H1 (cell line): ENCODE measurements around the gene LRRC27. TPM values are rescaled to one million over a fixed set of nuclear protein-coding genes. Genes with fewer than 3 reads are reported as not detected.

Experiments used
- CBX5 ChIP-seq: fragments of 300-800, 300-1000 bp; sonication (generic); IDR thresholded peaks from 2 replicates; pipeline ENCODE4 v1.7.1; 2016; ENCODE audit warnings: antibody characterized with exemption, low read length, low read depth
- CBX8 ChIP-seq: fragments of 300-800, 300-1000 bp; sonication (generic); IDR thresholded peaks from 2 replicates; pipeline ENCODE4 v1.7.1; 2016; ENCODE audit warnings: low read depth, low read length, borderline replicate concordance
- CHD2 ChIP-seq: IDR thresholded peaks from 2 replicates; pipeline ENCODE4 v1.6.1; 2012; ENCODE audit warnings: low read length, improper control_type of control experiment
- CHD7 ChIP-seq: fragments of 300-600 bp; sonication (generic); IDR thresholded peaks from 2 replicates; pipeline ENCODE4 v1.7.1; 2012; ENCODE audit warnings: low read length, moderate library complexity, mild to moderate bottlenecking, inconsistent platforms; ENCODE audit not compliant: insufficient replicate concordance
- EP300 ChIP-seq, 2 experiments: IDR thresholded peaks; 1 replicate in 1 of 2; 2 replicates in 1 of 2; pipeline ENCODE4 v1.6.1; 2011 to 2012; ENCODE audit warnings: low read depth in 2 of 2, low read length in 2 of 2, mild to moderate bottlenecking in 2 of 2, borderline replicate concordance in 1 of 2, inconsistent platforms in 1 of 2, moderate library complexity in 1 of 2
- POLR2AphosphoS5 ChIP-seq: IDR thresholded peaks from 2 replicates; pipeline ENCODE4 v1.6.1; 2011; ENCODE audit warnings: low read depth, low read length
- POU5F1 ChIP-seq: IDR thresholded peaks from 2 replicates; pipeline ENCODE4 v1.6.1; 2011; ENCODE audit warnings: low read depth, mild to moderate bottlenecking, low read length, moderate library complexity
- RAD21 ChIP-seq, 2 experiments: IDR thresholded peaks in 1 of 2; conservative IDR thresholded peaks in 1 of 2; 2 replicates each; pipeline ENCODE4 v1.6.1; 2011; ENCODE audit warnings: low read depth in 2 of 2, low read length in 2 of 2, improper control_type of control experiment in 1 of 2, inconsistent platforms in 1 of 2, mild to moderate bottlenecking in 1 of 2, moderate library complexity in 1 of 2
- SIX5 ChIP-seq: IDR thresholded peaks from 2 replicates; pipeline ENCODE4 v1.6.1; 2011; ENCODE audit warnings: mild to moderate bottlenecking, low read depth, low read length
- TBP ChIP-seq: IDR thresholded peaks from 2 replicates; pipeline ENCODE4 v1.6.1; 2011; ENCODE audit warnings: low read depth, low read length, improper control_type of control experiment
- polyA plus RNA-seq, 7 experiments: library from polyadenylated mRNA; depleted of rRNA in 3 of 7; stranded (reverse) in 5 of 7; unstranded in 2 of 7; fragments of >200 nt in 5 of 7; fragments of 200-250 nt in 2 of 7; gene quantifications; 1 replicate in 5 of 7; 2 replicates in 1 of 7; 4 replicates in 1 of 7; pipeline versions ENCODE4 v1.2.1 to v1.2.3, GENCODE V29; 2011 to 2013; ENCODE audit warnings: missing spikeins in 2 of 7, mixed read lengths in 2 of 7
- total RNA-seq: library from RNA; stranded (reverse); fragmentation: NEBNext Ultra II Directional; extraction: Animal tissue kit (Norgen Biotek cat#: 25700); gene quantifications from 2 replicates; pipeline ENCODE4 v1.2.1, GENCODE V29; 2021

The LRRC27 gene
- total and polyA plus RNA-seq, 2 of the 8 experiments (the other 6 are each of a cell fraction or from before 2014, with no cell fraction given), result 1.2 to 3.8 TPM

- TF ChIP-seq CHD7, result no peak
- no peak for TF ChIP-seq POLR2AphosphoS5
- TF ChIP-seq CBX5, result no peak
- TF ChIP-seq CHD2, result no peak
- TF ChIP-seq POU5F1, result no peak
- no peak for TF ChIP-seq RAD21 (IDR thresholded peaks at IDR 0.05 in 1 of 2, conservative IDR thresholded peaks at IDR 0.05 in 1 of 2; ENCODE audit: low read depth in 2 of 2, low read length in 2 of 2)
- no peak for TF ChIP-seq TBP
- TF ChIP-seq CBX8, result no peak
- TF ChIP-seq SIX5, result no peak
- no peak for TF ChIP-seq EP300 (IDR thresholded peaks at IDR 0.05; ENCODE audit: borderline replicate concordance in 1 of 2, low read depth in 2 of 2, low read length in 2 of 2)
Measured at GRCh38 chr10:132283604-132284382, 48.2 kb upstream of the LRRC27 start (continued).
